Naive thymus-derived CD4-positive, alpha-beta T cell (primary cell): Measurements from ENCODE around the gene MAMDC2. TPM values are rescaled to one million over a fixed set of nuclear protein-coding genes. Genes with fewer than 3 reads are reported as not detected.

Source experiments
- ATAC-seq: fragments of 150-1000 bp; cut with Tn5 transposase; 2 replicates; pipeline ENCODE4 v1.10.0; 2021; ENCODE audit warnings: mild to moderate bottlenecking, moderate library complexity
- CTCF ChIA-PET: fragments of 350-600 bp; sonication (Branson Sonifier 250); formaldehyde crosslinking; loops from one replicate; lab custom pipeline; 2021; ENCODE audit warnings: antibody characterized with exemption; lab: Charles Lee
- POLR2A ChIA-PET: fragments of 350-600 bp; sonication (Branson Sonifier 250); formaldehyde crosslinking; loops from one replicate; lab custom pipeline; 2021; ENCODE audit warnings: antibody characterized with exemption, inconsistent platforms; lab: Charles Lee
- DNase-seq, 9 donors: peaks; one replicate each; pipeline versions ENCODE4 v3.0.0 to v3.0.0-alpha.2; 2020 to 2022; ENCODE audit warnings: mixed read lengths in 1 of 9
- H3K27ac ChIP-seq: one replicate; pipeline ENCODE4 v1.7.0; 2013; ENCODE audit warnings: mild to moderate bottlenecking, low read depth, low read length, moderate library complexity
- H3K27me3 ChIP-seq, 2 donors: one replicate each; pipeline ENCODE4 v1.7.0; 2013; ENCODE audit warnings: low read length in 2 of 2, mild to moderate bottlenecking in 2 of 2, moderate library complexity in 2 of 2; ENCODE audit not compliant: control insufficient read depth in 2 of 2, insufficient read depth in 2 of 2
- H3K36me3 ChIP-seq, 3 experiments: 1 replicate in 2 of 3; 2 replicates in 1 of 3; pipeline ENCODE4 v1.7.0; 2013; ENCODE audit warnings: low read length in 3 of 3, mild to moderate bottlenecking in 3 of 3, moderate library complexity in 1 of 3; ENCODE audit not compliant: insufficient read depth in 3 of 3, control insufficient read depth in 2 of 3
- H3K4me1 ChIP-seq, 2 donors: one replicate each; pipeline ENCODE4 v1.7.0; 2013; ENCODE audit warnings: low read length in 2 of 2, mild to moderate bottlenecking in 2 of 2, moderate library complexity in 1 of 2; ENCODE audit not compliant: control insufficient read depth in 2 of 2, insufficient read depth in 2 of 2
- H3K4me3 ChIP-seq: 2 replicates; pipeline ENCODE4 v1.7.0; 2013; ENCODE audit warnings: mild to moderate bottlenecking, low read length
- H3K9me3 ChIP-seq, 3 experiments: 1 replicate in 2 of 3; 2 replicates in 1 of 3; pipeline ENCODE4 v1.7.0; 2013; ENCODE audit warnings: low read length in 3 of 3; ENCODE audit not compliant: control insufficient read depth in 2 of 3
- H3K27ac Mint-ChIP-seq, 9 donors: one replicate each; pipeline ENCODE4 v1.8.0; 2020 to 2022; ENCODE audit warnings: mixed read lengths in 9 of 9, mild to moderate bottlenecking in 8 of 9, moderate library complexity in 5 of 9, inconsistent platforms in 2 of 9
- H3K27me3 Mint-ChIP-seq, 5 donors: one replicate each; pipeline ENCODE4 v1.8.0; 2021 to 2022; ENCODE audit warnings: mixed read lengths in 5 of 5, mild to moderate bottlenecking in 1 of 5
- H3K36me3 Mint-ChIP-seq, 5 donors: one replicate each; pipeline ENCODE4 v1.8.0; 2020 to 2022; ENCODE audit warnings: mixed read lengths in 5 of 5, mild to moderate bottlenecking in 3 of 5, inconsistent platforms in 1 of 5
- H3K4me1 Mint-ChIP-seq, 7 donors: one replicate each; pipeline ENCODE4 v1.8.0; 2020 to 2022; ENCODE audit warnings: mixed read lengths in 7 of 7, mild to moderate bottlenecking in 3 of 7, inconsistent platforms in 1 of 7
- H3K4me3 Mint-ChIP-seq, 10 donors: one replicate each; pipeline ENCODE4 v1.8.0; 2020 to 2022; ENCODE audit warnings: mild to moderate bottlenecking in 10 of 10, mixed read lengths in 10 of 10, moderate library complexity in 6 of 10, inconsistent platforms in 2 of 10
- H3K9me3 Mint-ChIP-seq, 11 donors: one replicate each; pipeline ENCODE4 v1.8.0; 2020 to 2022; ENCODE audit warnings: mixed read lengths in 11 of 11, mild to moderate bottlenecking in 4 of 11, inconsistent platforms in 1 of 11, moderate library complexity in 1 of 11
- intact Hi-C, 2 donors: fragments of 100-400 bp; cut with micrococcal nuclease; formaldehyde crosslinking; loops; one replicate each; pipeline ENCODE4 v1.15.1; 2023
- polyA plus RNA-seq, 2 donors: library from polyadenylated mRNA; unstranded; fragments of 300-500 nt; fragmentation: Illumina TruSeq; gene quantifications; one replicate each; pipeline ENCODE4 v1.2.3, GENCODE V29; 2021
- total RNA-seq, 6 experiments: library from RNA in 5 of 6; stranded (reverse) in 5 of 6; gene quantifications; 1 replicate in 5 of 6; 2 replicates in 1 of 6; pipeline ENCODE4 v1.2.3 and lab custom pipeline; 2021 to 2026

Gene MAMDC2
- total and polyA plus RNA-seq, 7 experiments from 2014 or later: 0.61 TPM; not detected in 6

- peak overlapping the region; percentile 94 for H3K27ac ChIP-seq
- H3K9me3 ChIP-seq: no peaks in the 10 kb centered on the region
- CTCF ChIA-PET: no interaction called here
- no peaks in the 10 kb centered on the region for H3K27me3 ChIP-seq
- peaks cover 24 to 34% of the 10 kb centered on the region in 2 donors for H3K4me1 ChIP-seq
- DNase-seq (no peak), ATAC-seq (no peak)
- Mint-ChIP-seq H3K4me3 (peak overlapping the region; percentile 87 to 95 (median 91)), H3K4me1 (peaks cover 45 to 81% (median 75%) of the 10 kb centered on the region in 7 donors), H3K36me3 (peaks cover 17 to 35% (median 25%) of the 10 kb centered on the region in 5 donors), H3K9me3 (peaks cover 0 to 2% (median 0%) of the 10 kb centered on the region in 11 donors), H3K27ac (peak overlapping the region; percentile 1 to 99 (median 95)), H3K27me3 (peaks cover 0 to 12% (median 0%) of the 10 kb centered on the region in 5 donors)
- POLR2A ChIA-PET: no interaction called here
- H3K36me3 ChIP-seq: peaks cover 6 to 14% (median 9%) of the 10 kb centered on the region in 3 experiments
- H3K4me3 ChIP-seq: peak overlapping the region; percentile 96
- intact Hi-C loops: loop anchor here in 1 of 2 donors (5.0 kb wide), 2 partner anchors 37 to 57 kb away; no protein-coding TSS in a partner anchor
Observed at GRCh38 chr9:70260007-70260443, 216.4 kb downstream of the MAMDC2 start.

- no peak for ATAC-seq
- Histone ChIP-seq H3K27me3 (no peaks in the 10 kb centered on the region), H3K36me3 (peaks cover 6 to 20% (median 9%) of the 10 kb centered on the region in 3 experiments), H3K4me1 (peaks cover 24 to 34% of the 10 kb centered on the region in 2 donors), H3K4me3 (peak overlapping the region; percentile 96), H3K27ac (no peak overlapping the region), H3K9me3 (no peaks in the 10 kb centered on the region)
- H3K27ac Mint-ChIP-seq: peak overlapping the region in 8 of 9 donors; percentile 1 to 98 (median 90)
- ChIA-PET CTCF (no interaction called here), POLR2A (no interaction called here)
- DNase-seq: no peak
- H3K4me3 Mint-ChIP-seq: peak overlapping the region; percentile 87 to 95 (median 91)
- H3K9me3 Mint-ChIP-seq: peaks cover 0 to 2% (median 0%) of the 10 kb centered on the region in 11 donors
- peaks cover 17 to 37% (median 28%) of the 10 kb centered on the region in 5 donors for H3K36me3 Mint-ChIP-seq
- peaks cover 0 to 10% (median 0%) of the 10 kb centered on the region in 5 donors for H3K27me3 Mint-ChIP-seq
- H3K4me1 Mint-ChIP-seq: peaks cover 45 to 79% (median 74%) of the 10 kb centered on the region in 7 donors
- intact Hi-C loops: loop anchor here in 1 of 2 donors (5.0 kb wide), 2 partner anchors 37 to 57 kb away; no protein-coding TSS in a partner anchor
Observed at GRCh38 chr9:70260606-70261005, 217.0 kb downstream of the MAMDC2 start.

- Mint-ChIP-seq H3K27me3 (peaks cover 0 to 4% (median 0%) of the 10 kb centered on the region in 5 donors), H3K9me3 (peaks cover 0 to 2% (median 0%) of the 10 kb centered on the region in 11 donors), H3K36me3 (peaks cover 17 to 39% (median 30%) of the 10 kb centered on the region in 5 donors), H3K4me1 (peaks cover 45 to 77% (median 72%) of the 10 kb centered on the region in 7 donors), H3K4me3 (peak overlapping the region in 9 of 10 donors; percentile 87 to 95 (median 91)), H3K27ac (peak overlapping the region in 4 of 9 donors; percentile 0 to 98 (median 50))
- CTCF ChIA-PET: no interaction called here
- ATAC-seq: no peak
- Histone ChIP-seq H3K9me3 (no peaks in the 10 kb centered on the region), H3K27ac (no peak overlapping the region), H3K27me3 (no peaks in the 10 kb centered on the region), H3K4me3 (peak overlapping the region; percentile 96), H3K4me1 (peaks cover 24 to 34% of the 10 kb centered on the region in 2 donors), H3K36me3 (peaks cover 6 to 23% (median 9%) of the 10 kb centered on the region in 3 experiments)
- no peak for DNase-seq
- intact Hi-C loops: loop anchor here in 1 of 2 donors (5.0 kb wide), 2 partner anchors 36 to 56 kb away; no protein-coding TSS in a partner anchor
- POLR2A ChIA-PET: interaction anchor here (0.7 kb wide), 1 partner anchor 161 kb away, joined by 3 read pairs; no protein-coding TSS in a partner anchor
Observed at GRCh38 chr9:70261131-70261870, 217.7 kb downstream of the MAMDC2 start.

- POLR2A ChIA-PET: no interaction called here
- H3K27me3 ChIP-seq: no peaks in the 10 kb centered on the region
- ATAC-seq: no peak
- H3K9me3 ChIP-seq: no peaks in the 10 kb centered on the region
- CTCF ChIA-PET: no interaction called here
- peaks cover 6 to 25% (median 9%) of the 10 kb centered on the region in 3 experiments for H3K36me3 ChIP-seq
- Mint-ChIP-seq H3K9me3 (peaks cover 0 to 2% (median 0%) of the 10 kb centered on the region in 11 donors), H3K4me3 (peak overlapping the region; percentile 3 to 95 (median 88)), H3K27me3 (no peaks in the 10 kb centered on the region), H3K36me3 (peaks cover 18 to 41% (median 30%) of the 10 kb centered on the region in 5 donors), H3K27ac (peak overlapping the region in 5 of 9 donors; percentile 2 to 33 (median 14)), H3K4me1 (peaks cover 47 to 76% (median 68%) of the 10 kb centered on the region in 7 donors)
- H3K4me1 ChIP-seq: peaks cover 24 to 33% of the 10 kb centered on the region in 2 donors
- no peak overlapping the region for H3K4me3 ChIP-seq
- no peak overlapping the region for H3K27ac ChIP-seq
- intact Hi-C loops: loop anchor here in 1 of 2 donors (5.0 kb wide), 2 partner anchors 35 to 55 kb away; no protein-coding TSS in a partner anchor
- no peak for DNase-seq
Observed at GRCh38 chr9:70262366-70262765, 218.7 kb downstream of the MAMDC2 start.

GRCh38 chr9:70262948-70263347 is 219.3 kb downstream of the MAMDC2 start:
- H3K4me1 ChIP-seq: peaks cover 22 to 27% of the 10 kb centered on the region in 2 donors
- Mint-ChIP-seq H3K27me3 (no peaks in the 10 kb centered on the region), H3K4me3 (peak overlapping the region in 4 of 10 donors; percentile 5 to 93 (median 55)), H3K27ac (peak overlapping the region in 1 of 9 donors; percentile 15), H3K36me3 (peaks cover 22 to 44% (median 34%) of the 10 kb centered on the region in 5 donors), H3K4me1 (peaks cover 47 to 75% (median 66%) of the 10 kb centered on the region in 7 donors), H3K9me3 (peaks cover 0 to 2% (median 0%) of the 10 kb centered on the region in 11 donors)
- H3K36me3 ChIP-seq: peaks cover 6 to 25% (median 9%) of the 10 kb centered on the region in 3 experiments
- POLR2A ChIA-PET: no interaction called here
- intact Hi-C loops: loop anchor here in 1 of 2 donors (5.0 kb wide), 2 partner anchors 34 to 54 kb away; no protein-coding TSS in a partner anchor
- ATAC-seq (no peak), DNase-seq (peak in 1 of 9 donors; percentile 10)
- no peaks in the 10 kb centered on the region for H3K9me3 ChIP-seq
- CTCF ChIA-PET: no interaction called here
- H3K27me3 ChIP-seq: no peaks in the 10 kb centered on the region
- H3K4me3 ChIP-seq: no peak overlapping the region
- H3K27ac ChIP-seq: no peak overlapping the region

- no peak for ATAC-seq
- peaks cover 43 to 72% (median 62%) of the 10 kb centered on the region in 7 donors for H3K4me1 Mint-ChIP-seq
- no peaks in the 10 kb centered on the region for H3K27me3 Mint-ChIP-seq
- no peaks in the 10 kb centered on the region for H3K9me3 ChIP-seq
- no peak overlapping the region for H3K4me3 ChIP-seq
- H3K4me1 ChIP-seq: peaks cover 21 to 27% of the 10 kb centered on the region in 2 donors
- no peak overlapping the region for H3K4me3 Mint-ChIP-seq
- DNase-seq: no peak
- no peak overlapping the region for H3K27ac Mint-ChIP-seq
- intact Hi-C loops: loop anchor here in 1 of 2 donors (5.0 kb wide), 2 partner anchors 34 to 54 kb away; no protein-coding TSS in a partner anchor
- POLR2A ChIA-PET: no interaction called here
- peaks cover 22 to 44% (median 34%) of the 10 kb centered on the region in 5 donors for H3K36me3 Mint-ChIP-seq
- CTCF ChIA-PET: no interaction called here
- peaks cover 0 to 2% (median 0%) of the 10 kb centered on the region in 11 donors for H3K9me3 Mint-ChIP-seq
- no peaks in the 10 kb centered on the region for H3K27me3 ChIP-seq
- H3K27ac ChIP-seq: no peak overlapping the region
- H3K36me3 ChIP-seq: peaks cover 6 to 25% (median 9%) of the 10 kb centered on the region in 3 experiments
Observed at GRCh38 chr9:70263421-70263820, 219.8 kb downstream of the MAMDC2 start.
